Smooth muscle cell of trachea (primary cell): ENCODE measurements around the gene ITGAX. TPM values are rescaled to one million over a fixed set of nuclear protein-coding genes. Genes with fewer than 3 reads are reported as not detected.

Experiments used
- total RNA-seq: library from RNA; depleted of rRNA; stranded (reverse); fragments of >200 nt; gene quantifications from 2 replicates; pipeline ENCODE4 v1.2.1, GENCODE V29; 2014

Gene ITGAX
- total RNA-seq, result 0.15 and 0.17 TPM in 2 replicates

GRCh38 chr16:31354394-31355291 is at the start of gene ITGAX:
Gene ITGAX (plus strand): TSS chr16:31355176. CDS start chr16:31355255, 79 bp downstream.

GRCh38 chr16:31393056-31393455 is 38.1 kb downstream of the ITGAX start, which contains the start of gene ITGAD:
Gene ITGAD (plus strand): TSS chr16:31393335. CDS start chr16:31393361, 26 bp downstream.

GRCh38 chr16:31428279-31428597 is 73.3 kb downstream of the ITGAX start, which contains the start of gene COX6A2:
Gene COX6A2 (minus strand): TSS chr16:31428360. CDS start chr16:31428325, 35 bp downstream.

Other genes with a start within 250 kb of the ITGAX start
- 26.5 and 39.5 TPM in 2 replicates for gene BCKDK, start 246.8 kb upstream of the ITGAX start, total RNA-seq
- 37.2 and 39.0 TPM in 2 replicates for gene KAT8, start 237.5 kb upstream of the ITGAX start, total RNA-seq
- not detected in 2 replicates for gene PRSS8, start 219.4 kb upstream of the ITGAX start, total RNA-seq
- gene PRSS36, start 205.1 kb upstream of the ITGAX start, total RNA-seq, result 0.17 and 0.29 TPM in 2 replicates
- gene FUS, start 175.0 kb upstream of the ITGAX start, total RNA-seq, result 43.7 and 107 TPM in 2 replicates
- 120 and 136 TPM in 2 replicates for gene PYCARD, start 152.4 kb upstream of the ITGAX start, total RNA-seq
- gene TRIM72, start 141.1 kb upstream of the ITGAX start, total RNA-seq, result not detected in 2 replicates
- gene PYDC1, start 138.0 kb upstream of the ITGAX start, total RNA-seq, result not detected in 2 replicates
- not detected in 2 replicates for gene ITGAM, start 95.2 kb upstream of the ITGAX start, total RNA-seq
- gene ITGAD, start 38.2 kb downstream of the ITGAX start, total RNA-seq, result not detected in 2 replicates
- gene COX6A2, start 73.2 kb downstream of the ITGAX start, total RNA-seq, result not detected in 2 replicates
- 0.15 and 0.99 TPM in 2 replicates for gene ZNF843, start 87.6 kb downstream of the ITGAX start, total RNA-seq
- 8.9 and 12.6 TPM in 2 replicates for gene ARMC5, start 104.3 kb downstream of the ITGAX start, total RNA-seq
- 51.1 and 51.6 TPM in 2 replicates for gene TGFB1I1, start 117.0 kb downstream of the ITGAX start, total RNA-seq
- gene SLC5A2, start 127.9 kb downstream of the ITGAX start, total RNA-seq, result under 0.01 and 0.15 TPM in 2 replicates
- 73.3 and 87.7 TPM in 2 replicates for gene RUSF1, start 153.2 kb downstream of the ITGAX start, total RNA-seq
- gene AHSP, start 172.7 kb downstream of the ITGAX start, total RNA-seq, result not detected in 2 replicates